ENCODE measurements around the gene ARID3B. TPM values are rescaled to one million over a fixed set of nuclear protein-coding genes. Genes with fewer than 3 reads are reported as not detected.

ARID3B gene
- total RNA-seq, 1 experiment from 2014 or later = 101 TPM

DNA sequence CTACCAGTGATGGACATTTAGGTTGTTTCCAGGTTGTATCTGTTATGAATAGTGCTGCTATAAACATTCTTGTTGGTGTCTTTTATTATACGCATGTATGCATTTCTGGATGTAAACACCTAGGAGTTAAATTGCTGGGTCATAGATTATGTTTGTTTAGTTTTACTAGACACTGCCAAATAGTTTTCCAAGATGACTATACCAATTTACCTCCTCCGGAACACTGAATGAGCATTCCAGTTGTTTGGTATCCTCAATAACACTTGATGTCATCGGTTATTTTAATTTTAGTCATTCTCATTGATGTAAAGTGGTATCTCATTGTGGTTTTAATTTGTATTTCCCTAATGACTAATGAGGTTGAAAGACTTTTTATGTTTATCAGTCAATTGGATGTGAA is 36.6 kb upstream of the ARID3B start:
- Histone ChIP-seq H3K9ac (ENCODE audit: extremely low read depth, insufficient read length, low read length) (no peak overlapping the region), H4K20me1 (ENCODE audit: control insufficient read depth, insufficient read depth, insufficient read length) (no peaks in the 10 kb centered on the region), H3K79me2 (ENCODE audit: insufficient read depth, low read length) (no peaks in the 10 kb centered on the region), H4K8ac (replicated peaks; ENCODE audit: insufficient read length, low read depth, low read length) (no peak overlapping the region), H2BK120ac (ENCODE audit: low read depth, low read length, poor library complexity, severe bottlenecking) (no peak overlapping the region), H3K56ac (ENCODE audit: insufficient read length, low read depth, low read length) (no peak overlapping the region), H2BK15ac (ENCODE audit: low read depth, low read length) (no peak overlapping the region), H2BK20ac (ENCODE audit: low read depth, low read length, poor library complexity, severe bottlenecking) (no peak overlapping the region), H3K4me1 (ENCODE audit: insufficient read depth, low read length) (no peaks in the 10 kb centered on the region), H3K4ac (ENCODE audit: low read depth, low read length) (no peak overlapping the region), H4K91ac (ENCODE audit: insufficient read length, low read depth, low read length) (no peak overlapping the region), H3K27ac (ENCODE audit: insufficient read length, low read depth, low read length) (no peak overlapping the region), H3K14ac (ENCODE audit: insufficient read depth, low read length) (no peak overlapping the region), H3K27me3 (ENCODE audit: insufficient read depth, low read length) (no peaks in the 10 kb centered on the region), H2BK5ac (ENCODE audit: insufficient read length, low read length) (no peak overlapping the region), H3K4me2 (ENCODE audit: insufficient read depth, insufficient read length, low read length) (no peak overlapping the region), H2AK5ac (ENCODE audit: insufficient read length, low read length) (no peak overlapping the region), H2AFZ (ENCODE audit: low read length) (no peak overlapping the region), H4K5ac (ENCODE audit: insufficient read length, low read depth, low read length) (no peak overlapping the region), H3K79me1 (ENCODE audit: insufficient read depth, low read depth, low read length, poor library complexity, severe bottlenecking) (no peaks in the 10 kb centered on the region), H3K23me2 (ENCODE audit: insufficient read length, low read depth, low read length, poor library complexity, severe bottlenecking) (no peaks in the 10 kb centered on the region), H2BK12ac (ENCODE audit: insufficient read length, low read depth, low read length) (no peak overlapping the region), H3T11ph (ENCODE audit: low read length) (no peak overlapping the region), H3K23ac (ENCODE audit: insufficient read length, low read depth, low read length) (no peak overlapping the region), H3K18ac (ENCODE audit: insufficient read length, low read depth, low read length) (no peak overlapping the region), H3K9me3 (ENCODE audit: control insufficient read depth, low read depth, low read length) (no peaks in the 10 kb centered on the region)
- WGBS (ENCODE audit: extremely low coverage, insufficient read length, low lambda C conversion rate) = no CpG with 5 or more reads among the region's 3 CpGs
- H3K27me3 Mint-ChIP-seq (ENCODE audit: low read depth) = no peaks in the 10 kb centered on the region
- H3K27ac Mint-ChIP-seq = no peak overlapping the region
- DNase-seq = no peak
- TF ChIP-seq CTCF (conservative IDR thresholded peaks at IDR 0.05) = no peak
- H3K4me1 Mint-ChIP-seq = peaks cover 3 to 4% of the 10 kb centered on the region in 2 experiments; a peak in 1 of 4 replicates
- H3K9me3 Mint-ChIP-seq = 0 out of 5 replicates have a peak, but pooled peaks cover 0 to 2% of the 10 kb centered on the region in 2 experiments
- no peak overlapping the region for H3K4me3 Mint-ChIP-seq
- H3K36me3 Mint-ChIP-seq (ENCODE audit: insufficient read depth in 1 of 3, low read depth in 3 of 3) = peaks cover 3 to 9% (median 8%) of the 10 kb centered on the region in 3 experiments; a peak in 4 of 7 replicates
